H1 (cell line): ENCODE results near the gene DRG1. TPM values are rescaled to one million over a fixed set of nuclear protein-coding genes. Genes with fewer than 3 reads are reported as not detected.

Experiments
- BACH1 ChIP-seq: IDR thresholded peaks from 2 replicates; pipeline ENCODE4 v1.6.1; 2012; ENCODE audit warnings: low read length, improper control_type of control experiment
- GTF2F1 ChIP-seq: IDR thresholded peaks from 2 replicates; pipeline ENCODE4 v1.6.1; 2012; ENCODE audit warnings: low read depth, low read length, improper control_type of control experiment, borderline replicate concordance
- HDAC6 ChIP-seq: IDR thresholded peaks from one replicate; pipeline ENCODE4 v1.7.1; 2012; ENCODE audit warnings: low read depth, mild to moderate bottlenecking, inconsistent platforms, low read length, moderate library complexity
- RBBP5 ChIP-seq: IDR thresholded peaks from 2 replicates; pipeline ENCODE4 v1.7.1; 2012; ENCODE audit warnings: low read depth, mild to moderate bottlenecking, inconsistent platforms, low read length, moderate library complexity, borderline replicate concordance
- polyA plus RNA-seq, 7 experiments: library from polyadenylated mRNA; depleted of rRNA in 3 of 7; stranded (reverse) in 5 of 7; unstranded in 2 of 7; fragments of >200 nt in 5 of 7; fragments of 200-250 nt in 2 of 7; gene quantifications; 1 replicate in 5 of 7; 2 replicates in 1 of 7; 4 replicates in 1 of 7; pipeline versions ENCODE4 v1.2.1 to v1.2.3, GENCODE V29; 2011 to 2013; ENCODE audit warnings: missing spikeins in 2 of 7, mixed read lengths in 2 of 7
- total RNA-seq: library from RNA; stranded (reverse); fragmentation: NEBNext Ultra II Directional; extraction: Animal tissue kit (Norgen Biotek cat#: 25700); gene quantifications from 2 replicates; pipeline ENCODE4 v1.2.1, GENCODE V29; 2021

Gene DRG1
- total and polyA plus RNA-seq, 2 of the 8 experiments (the other 6 are each of a cell fraction or from before 2014, with no cell fraction given): 45.3 to 81.9 TPM

GRCh38 chr22:31475800-31476199 is 76.4 kb downstream of the DRG1 start (continued):
- TF ChIP-seq RBBP5: no peak
- TF ChIP-seq HDAC6: no peak
- no peak for TF ChIP-seq GTF2F1
- TF ChIP-seq BACH1: no peak
